GM19099 (cell line): Measurements from ENCODE around the gene LRP1.

Experiments
- POLR2A ChIP-seq: IDR thresholded peaks from 3 replicates; pipeline ENCODE4 v1.6.1; 2011; ENCODE audit warnings: low read depth; ENCODE audit not compliant: insufficient read length; ENCODE audit errors: extremely low read depth

Gene LRP1

GRCh38 chr12:57103856-57104255 is 24.4 kb upstream of the LRP1 start:
- TF ChIP-seq POLR2A, result no peak

DNA sequence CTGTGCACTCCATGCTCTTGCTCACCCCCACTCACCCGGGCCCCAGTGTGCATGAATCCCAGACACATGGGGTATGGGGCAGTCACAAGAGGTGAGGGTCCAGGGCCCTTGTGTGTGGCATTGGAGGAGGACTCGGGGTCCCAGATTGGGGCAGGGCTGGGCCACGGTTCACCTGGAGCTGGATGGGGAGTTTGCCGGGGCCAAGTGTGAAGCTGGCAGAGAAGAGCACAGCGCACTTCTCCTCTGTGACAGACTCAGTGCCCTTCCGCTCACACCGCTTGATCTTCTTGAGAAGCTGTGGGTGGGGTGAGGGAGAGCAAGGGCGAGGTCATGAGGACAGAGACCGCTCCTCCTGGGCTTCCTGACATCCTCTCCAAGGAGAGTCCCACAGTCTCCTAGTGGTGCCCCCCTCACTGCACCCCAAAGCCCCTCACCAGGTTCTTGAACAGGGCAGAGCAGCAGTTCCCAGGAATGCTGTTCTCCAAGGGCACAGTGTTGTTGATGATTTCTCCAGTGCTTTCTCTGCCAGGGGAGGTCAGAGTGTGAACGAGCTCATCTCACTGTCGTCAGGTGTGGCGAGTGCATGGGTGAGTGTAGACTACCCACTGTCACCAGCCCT is 23.9 kb upstream of the LRP1 start:
- no peak for TF ChIP-seq POLR2A

- TF ChIP-seq POLR2A, result no peak
Observed at GRCh38 chr12:57105011-57105753, 23.1 kb upstream of the LRP1 start.

DNA sequence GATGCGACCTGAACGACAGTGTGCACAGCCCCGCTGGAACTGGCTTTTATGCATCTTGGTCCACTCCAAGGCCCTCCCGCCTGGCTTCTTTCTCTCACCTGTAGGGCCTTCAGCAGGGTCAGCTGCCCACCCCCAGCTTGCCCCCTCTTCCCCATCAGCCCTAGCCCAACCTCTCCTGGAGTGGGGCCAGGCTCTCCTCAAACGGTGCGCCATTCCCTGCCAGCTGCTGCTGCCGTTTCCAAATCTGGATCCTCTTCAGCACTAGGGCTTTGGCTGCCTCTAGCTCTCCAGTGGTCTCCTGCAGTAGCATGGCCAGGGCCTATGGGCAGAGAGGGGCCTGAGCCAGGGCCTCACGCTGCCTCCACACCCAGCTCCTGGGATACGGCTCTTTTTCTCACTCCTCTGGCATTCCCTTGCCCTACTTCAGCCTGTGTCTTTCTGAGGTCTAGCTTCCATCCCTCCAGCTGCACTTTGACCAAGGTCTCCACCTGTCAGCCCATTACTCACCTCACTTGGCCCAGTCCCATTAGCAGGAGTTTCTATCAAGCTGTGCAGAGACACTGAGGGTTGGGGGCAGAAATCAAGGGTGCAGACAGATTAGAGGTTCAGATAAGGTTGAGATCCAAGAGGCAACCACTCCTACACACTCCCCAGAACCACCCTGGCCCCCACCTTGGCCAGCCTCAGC is 22.1 kb upstream of the LRP1 start:
- TF ChIP-seq POLR2A, result no peak

GRCh38 chr12:57107456-57108155 is 20.7 kb upstream of the LRP1 start:
- no peak for TF ChIP-seq POLR2A

DNA sequence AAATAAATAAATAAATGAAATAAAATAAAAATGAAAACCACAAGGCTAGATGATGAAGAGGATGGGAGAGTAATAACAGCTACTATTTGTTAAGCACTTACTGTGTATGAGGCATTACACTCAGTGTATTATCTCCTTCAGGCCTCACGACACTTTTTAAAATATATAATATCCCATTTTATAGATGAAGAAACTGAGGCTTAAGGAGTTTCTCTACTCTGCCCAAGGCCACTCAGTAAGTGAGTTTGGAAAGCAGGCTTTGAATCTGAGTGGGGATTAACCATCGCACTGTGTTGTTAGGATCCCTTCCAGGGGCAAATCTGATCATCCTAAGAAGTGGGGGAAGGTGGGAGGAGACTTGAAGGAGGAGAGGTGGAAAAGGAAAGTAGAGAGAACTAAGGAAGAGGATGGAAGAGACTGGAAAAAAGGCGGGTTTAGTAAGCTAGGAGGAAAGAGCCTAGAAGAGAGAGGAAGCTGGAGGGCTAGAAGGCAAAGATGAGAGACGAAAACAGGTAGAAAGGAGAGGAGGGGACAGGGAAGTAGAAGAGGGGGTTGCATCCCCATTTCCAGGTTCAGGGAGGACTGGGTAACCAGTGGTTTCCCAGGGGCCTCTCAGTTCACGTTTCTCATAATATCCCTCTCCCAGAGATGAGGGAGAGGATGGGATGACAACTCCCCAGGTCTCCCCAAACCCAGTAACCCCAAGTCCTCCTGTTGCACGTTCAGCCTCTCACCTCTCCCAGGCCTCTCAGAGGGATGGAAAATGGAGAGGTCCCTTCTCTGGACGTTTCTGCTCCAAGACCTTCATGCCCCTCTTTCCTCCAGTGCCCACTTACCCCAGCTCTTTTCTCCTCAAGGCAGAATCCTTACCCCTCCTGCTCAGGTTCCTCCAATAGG is 18.8 kb upstream of the LRP1 start:
- no peak for TF ChIP-seq POLR2A

DNA sequence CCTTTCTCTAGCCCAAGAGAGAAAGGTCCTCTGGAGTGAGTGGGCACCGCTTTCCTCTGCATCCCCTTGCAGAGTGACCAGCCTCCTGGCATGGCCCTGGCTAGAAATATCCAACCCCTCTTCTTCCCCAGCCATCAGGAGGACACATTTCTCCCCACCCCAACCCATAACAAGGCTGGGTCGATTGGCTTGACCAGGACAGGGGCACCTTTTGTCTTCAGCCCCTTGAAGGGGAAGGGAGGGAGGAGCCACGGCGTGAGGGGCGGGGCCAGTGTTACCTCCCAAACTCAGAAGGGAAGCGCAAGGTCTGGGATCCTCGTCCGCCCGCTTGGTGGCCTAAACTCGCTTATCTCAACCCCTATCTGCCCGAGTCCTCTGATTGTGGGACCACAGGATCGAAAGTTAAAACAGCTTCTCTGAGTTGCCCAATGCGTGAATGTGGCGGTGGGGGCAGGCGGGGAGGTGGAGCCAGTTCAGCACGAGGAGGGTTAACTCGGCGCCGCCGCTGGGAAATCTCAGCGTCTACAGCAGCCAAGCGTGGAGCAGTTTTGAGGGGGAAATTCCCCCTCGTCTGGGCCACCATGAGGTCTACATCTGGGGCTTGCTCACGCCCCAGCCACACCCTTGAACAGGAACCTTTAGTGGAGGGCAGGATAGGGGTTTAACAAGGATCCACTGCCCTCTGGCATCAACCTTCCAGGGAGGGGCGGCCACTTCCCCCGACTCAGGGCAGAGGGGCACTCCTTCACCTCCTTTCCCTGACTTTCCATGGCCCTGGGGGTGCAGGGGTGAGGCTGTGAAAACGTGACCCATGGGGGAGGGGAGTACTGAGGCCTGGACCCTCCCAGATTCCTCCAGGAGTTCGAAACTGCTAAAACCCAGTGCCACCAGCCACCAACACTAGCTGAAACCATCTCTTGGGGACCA is 17.9 kb upstream of the LRP1 start:
- TF ChIP-seq POLR2A, result peak; percentile 62

GRCh38 chr12:57111031-57111734 is 17.1 kb upstream of the LRP1 start, which contains the start of gene STAT6:
Gene STAT6, minus strand, starts transcription at chr12:57111362. Its CDS starts 3,084 bp downstream, at chr12:57108278.
- peak; percentile 76 for TF ChIP-seq POLR2A

DNA sequence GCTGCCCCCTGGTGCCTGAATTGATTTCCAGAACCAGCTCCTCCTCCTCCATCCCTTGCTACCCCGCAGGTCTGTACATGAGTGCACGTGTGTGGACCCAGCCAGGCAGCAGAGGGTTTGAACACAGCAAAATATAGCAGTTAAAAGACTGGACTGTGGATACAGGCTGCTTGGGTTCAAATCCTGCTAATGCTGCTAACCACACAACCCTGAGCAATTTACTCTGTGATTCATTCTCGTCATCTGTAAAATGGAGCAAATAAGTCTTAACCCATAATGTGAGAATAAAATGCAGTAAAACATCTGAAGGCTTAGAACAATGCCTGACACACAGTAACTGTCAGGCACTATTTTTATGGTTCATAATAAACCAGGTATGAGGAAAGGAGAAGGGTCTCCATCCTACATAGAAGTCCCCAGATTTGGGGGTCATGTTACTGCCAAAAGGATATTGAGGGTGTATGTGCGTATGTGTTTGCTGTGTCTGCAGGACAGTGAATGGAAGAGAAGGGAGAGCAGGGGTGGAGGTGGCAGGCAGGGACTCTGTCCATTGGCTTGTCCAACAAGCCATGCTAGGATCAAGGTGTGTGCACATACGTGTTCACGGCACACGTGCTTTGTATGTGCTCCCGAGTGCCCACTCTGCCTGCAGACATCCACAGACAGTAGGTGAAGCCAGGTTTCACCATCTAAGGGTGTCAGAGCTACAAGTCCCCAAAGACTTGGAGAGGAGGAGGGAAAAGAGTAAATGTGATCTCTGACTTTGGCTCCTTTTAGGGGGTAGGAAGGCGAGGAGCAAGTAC is 15.6 kb upstream of the LRP1 start:
- TF ChIP-seq POLR2A, result no peak

DNA sequence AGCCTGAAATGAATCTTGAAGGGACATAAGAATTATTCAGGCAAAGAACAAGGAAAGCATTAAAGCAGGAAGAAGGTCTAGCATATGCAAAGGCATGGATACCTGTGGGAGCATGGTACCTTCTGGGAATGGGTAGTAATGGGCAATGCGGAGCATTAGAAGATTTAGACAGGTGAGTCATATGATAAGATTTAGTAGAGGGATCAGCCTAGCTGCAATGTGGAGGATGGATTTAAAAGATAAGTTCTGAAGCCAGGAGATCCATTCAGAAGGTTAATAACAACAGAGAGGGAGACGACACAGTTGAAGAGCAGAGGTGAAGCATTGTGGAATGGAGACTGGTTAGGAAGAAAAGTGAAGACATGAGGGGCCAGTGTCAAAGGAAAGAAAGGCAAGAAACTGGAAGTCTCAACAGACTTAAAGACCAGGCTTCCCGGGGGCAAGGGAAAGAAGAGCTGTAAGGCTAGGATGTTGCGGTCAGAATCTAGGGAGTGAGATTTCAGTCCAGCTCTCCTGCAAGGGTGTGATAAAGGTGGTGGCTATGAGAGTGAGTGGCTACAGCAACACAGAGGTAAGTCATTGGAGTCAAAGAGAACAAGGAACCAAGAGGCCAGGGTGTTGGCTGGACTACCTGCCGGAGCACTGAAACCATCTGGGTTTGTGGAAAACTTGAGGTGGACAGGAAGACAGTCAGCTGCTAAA is 11.6 kb upstream of the LRP1 start:
- TF ChIP-seq POLR2A, result no peak

GRCh38 chr12:57118711-57119271 is 9.5 kb upstream of the LRP1 start:
- no peak for TF ChIP-seq POLR2A
